Aorta (tissue), 5 donors: Measurements from ENCODE around the gene APMAP. TPM values are rescaled to one million over a fixed set of nuclear protein-coding genes. Genes with fewer than 3 reads are reported as not detected.

ENCODE experiments used
- ATAC-seq: fragments of 200-7000 bp; cut with Tn5 transposase; one replicate; pipeline ENCODE4 v1.9.1; 2022; ENCODE audit warnings: moderate library complexity; ENCODE audit not compliant: low FRiP score
- DNase-seq, 2 donors: peaks; one replicate each; pipeline ENCODE4 v3.0.0-alpha.2; 2020
- H3K27ac ChIP-seq, 2 donors: one replicate each; pipeline ENCODE4 v1.5.1; 2013; ENCODE audit warnings: low read length in 2 of 2, mild to moderate bottlenecking in 2 of 2, moderate library complexity in 2 of 2, control low read depth in 1 of 2, inconsistent platforms in 1 of 2, low read depth in 1 of 2
- H3K27me3 ChIP-seq, 2 donors: one replicate each; pipeline ENCODE4 v1.6.1; 2013; ENCODE audit warnings: control low read depth in 1 of 2, low read length in 1 of 2, mild to moderate bottlenecking in 1 of 2, moderate library complexity in 1 of 2; ENCODE audit not compliant: insufficient read depth in 2 of 2, control insufficient read depth in 1 of 2
- H3K36me3 ChIP-seq, 2 donors: one replicate each; pipeline ENCODE4 v1.6.1; 2013; ENCODE audit warnings: control low read depth in 1 of 2, low read length in 1 of 2, mild to moderate bottlenecking in 1 of 2; ENCODE audit not compliant: insufficient read depth in 2 of 2, control insufficient read depth in 1 of 2
- H3K4me1 ChIP-seq, 2 donors: one replicate each; pipeline ENCODE4 v1.6.1; 2013; ENCODE audit warnings: low read length in 2 of 2, control low read depth in 1 of 2, mild to moderate bottlenecking in 1 of 2, moderate library complexity in 1 of 2; ENCODE audit not compliant: insufficient read depth in 2 of 2, control insufficient read depth in 1 of 2
- H3K4me3 ChIP-seq, 2 donors: one replicate each; pipeline ENCODE4 v1.5.1; 2013; ENCODE audit warnings: low read length in 2 of 2, control low read depth in 1 of 2, mild to moderate bottlenecking in 1 of 2
- H3K9me3 ChIP-seq: one replicate; pipeline ENCODE4 v1.6.1; 2013; ENCODE audit warnings: mild to moderate bottlenecking, low read length; ENCODE audit not compliant: control insufficient read depth
- WGBS, 2 donors: extraction: QIAGEN DNeasy Blood & Tissue Kit; methylation state at CpG; one replicate each; pipeline ENCODE4 v1.1.7; 2013; 5-methylcytosine and 5-hydroxymethylcytosine counted together
- intact Hi-C, 2 donors: fragments of 100-400 bp; cut with DNase I; formaldehyde crosslinking; loops; one replicate each; pipeline versions ENCODE4 v1.14.2 to v1.15.0; 2022
- polyA plus RNA-seq, 2 donors: library from polyadenylated mRNA; stranded (reverse); fragments of 200-250 nt; gene quantifications; one replicate each; pipeline ENCODE4 v1.2.3, GENCODE V29; 2013
- total RNA-seq, 2 donors: library from RNA; stranded (reverse); fragmentation: NEBNext Ultra II Directional; extraction: Animal tissue kit (Norgen Biotek cat#: 25700); gene quantifications; one replicate each; pipeline ENCODE4 v1.2.1, GENCODE V29; 2021
- donor health status: healthy with polysubstance abuse.
- donor health status: Bipolar disorder and iron deficiency.
- donor health status: DM: no; HTN: no; CAD: no.
- donor health status: DM: no; HTN: no; CAD: no.
- donor health status: DM: yes; HTN: yes; CAD: no.

Gene APMAP
- total and polyA plus RNA-seq, 4 donors, result 23.4 to 54.1 (median 40.8) TPM

DNA sequence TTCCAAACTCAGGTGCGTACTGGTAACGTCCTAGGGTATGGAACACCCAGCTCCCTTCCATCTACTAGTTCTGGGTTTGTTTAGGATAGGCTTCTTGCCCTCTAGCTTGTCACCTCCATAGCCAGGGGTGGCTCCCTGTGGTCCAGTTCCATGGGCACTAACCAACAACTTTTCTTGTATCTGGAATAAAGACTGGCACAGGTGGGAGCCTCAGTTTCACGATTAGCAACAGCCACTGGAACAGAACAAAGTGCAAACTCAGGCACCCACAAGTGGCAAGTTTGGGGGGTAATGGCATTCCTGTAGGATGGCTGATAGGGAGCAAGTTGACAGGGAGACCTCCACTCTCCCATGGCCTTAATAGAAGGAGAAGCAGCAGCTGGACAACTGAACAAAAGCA lies 5.6 kb upstream of the APMAP start:
- DNase-seq (no peak), ATAC-seq (no peak)
- Histone ChIP-seq H3K9me3 (no peaks in the 10 kb centered on the region), H3K27me3 (no peaks in the 10 kb centered on the region), H3K36me3 (no peaks in the 10 kb centered on the region), H3K4me3 (no peak overlapping the region), H3K4me1 (no peaks in the 10 kb centered on the region), H3K27ac (no peak overlapping the region)
- intact Hi-C loops, result loop anchor here (10.0 kb wide), 2 partner anchors 257 to 297 kb away; no protein-coding TSS in a partner anchor
- 75 to 80% methylated on average over 3 of the region's 3 CpGs for WGBS, 2 donors

DNA sequence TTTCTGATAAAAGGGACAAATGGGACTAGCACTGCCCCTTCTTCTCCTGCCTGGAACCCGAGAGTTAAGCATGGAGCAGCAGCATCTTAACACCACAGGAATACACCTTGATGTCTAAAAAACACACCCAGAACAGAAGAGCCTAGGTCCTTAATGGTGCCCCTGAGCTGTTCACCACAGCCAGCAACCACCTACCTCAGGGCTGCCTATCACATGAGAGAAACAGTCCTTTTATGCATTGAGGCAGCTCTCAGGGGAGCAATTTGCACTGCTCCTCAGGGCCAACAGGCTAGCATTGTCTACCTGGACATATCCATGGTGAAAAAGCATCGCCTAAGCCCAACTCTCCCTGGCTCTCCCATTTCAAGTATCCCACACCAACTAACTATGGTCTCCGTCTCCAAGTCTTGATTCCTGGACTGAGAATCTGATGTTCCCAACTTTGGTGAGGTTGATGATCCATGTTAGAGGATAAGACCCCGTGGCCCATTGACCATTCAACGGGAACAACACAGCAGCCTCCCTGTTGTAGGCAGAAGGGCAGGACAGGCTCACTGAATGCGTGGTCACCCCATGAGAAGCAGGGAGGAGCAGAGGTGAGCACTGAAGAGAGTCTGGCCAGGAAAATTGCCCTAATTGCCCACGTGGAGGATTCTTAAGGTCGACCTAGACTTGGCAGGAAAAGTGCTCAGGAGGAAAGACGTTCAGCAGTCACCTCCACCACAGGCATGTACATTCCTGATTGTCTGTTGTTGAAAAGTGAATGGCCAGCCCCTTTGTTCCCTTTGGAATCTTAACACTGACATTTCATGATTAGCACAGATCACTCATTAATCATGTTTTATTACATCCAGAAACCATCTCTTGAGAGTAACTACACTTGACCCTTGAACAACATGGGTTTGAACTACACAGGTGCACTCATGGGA lies 4.2 kb upstream of the APMAP start:
- Histone ChIP-seq H3K27me3 (no peaks in the 10 kb centered on the region), H3K4me3 (no peak overlapping the region), H3K9me3 (no peaks in the 10 kb centered on the region), H3K27ac (no peak overlapping the region), H3K36me3 (no peaks in the 10 kb centered on the region), H3K4me1 (no peaks in the 10 kb centered on the region)
- 75 to 86% methylated on average over 9 of the region's 9 CpGs for WGBS, 2 donors
- intact Hi-C loops, result loop anchor here (10.0 kb wide), 2 partner anchors 258 to 298 kb away; no protein-coding TSS in a partner anchor
- ATAC-seq, result no peak
- no peak for DNase-seq

DNA sequence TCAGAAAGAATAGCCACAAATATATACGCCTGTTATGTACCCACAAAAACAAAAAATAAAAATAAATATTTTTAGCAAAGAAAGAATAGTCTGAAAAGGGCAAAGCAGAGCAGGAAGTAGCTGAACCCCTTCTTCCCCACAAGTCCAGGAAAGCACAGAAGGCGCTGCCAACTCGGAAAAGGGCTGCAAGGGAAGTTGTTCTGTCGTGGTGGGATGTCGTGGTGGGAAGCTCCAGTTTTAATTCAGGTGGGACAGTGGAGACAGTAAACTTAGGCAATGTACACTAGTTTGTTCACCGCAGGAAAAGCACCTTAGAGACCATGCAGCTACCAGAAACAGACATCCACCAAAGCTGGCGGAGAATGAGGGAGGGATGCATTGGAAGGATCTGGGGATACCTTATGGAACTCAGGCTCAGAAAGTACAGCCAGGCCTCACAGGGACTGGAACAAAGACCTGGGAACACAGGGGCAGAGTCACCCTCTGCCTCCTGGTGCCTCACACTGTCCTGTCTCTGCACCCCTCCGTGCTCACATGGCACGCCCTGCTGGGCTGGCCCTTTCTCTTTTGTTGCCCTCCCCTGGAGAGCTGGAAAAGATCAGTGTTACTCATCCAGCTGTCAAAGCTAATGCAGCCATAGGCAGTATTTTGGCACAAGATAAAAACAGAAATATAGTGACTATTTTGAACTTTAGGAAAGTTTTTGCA lies 3.3 kb upstream of the APMAP start:
- Histone ChIP-seq H3K4me3 (no peak overlapping the region), H3K27me3 (no peaks in the 10 kb centered on the region), H3K9me3 (no peaks in the 10 kb centered on the region), H3K36me3 (no peaks in the 10 kb centered on the region), H3K27ac (no peak overlapping the region), H3K4me1 (no peaks in the 10 kb centered on the region)
- no peak for DNase-seq
- intact Hi-C loops, result loop anchor here (1.0 to 10.0 kb wide), 6 partner anchors 69 to 403 kb away; no protein-coding TSS in a partner anchor
- ATAC-seq, result no peak
- WGBS, 2 donors, result 89 to 92% methylated on average over 9 of the region's 9 CpGs

DNA sequence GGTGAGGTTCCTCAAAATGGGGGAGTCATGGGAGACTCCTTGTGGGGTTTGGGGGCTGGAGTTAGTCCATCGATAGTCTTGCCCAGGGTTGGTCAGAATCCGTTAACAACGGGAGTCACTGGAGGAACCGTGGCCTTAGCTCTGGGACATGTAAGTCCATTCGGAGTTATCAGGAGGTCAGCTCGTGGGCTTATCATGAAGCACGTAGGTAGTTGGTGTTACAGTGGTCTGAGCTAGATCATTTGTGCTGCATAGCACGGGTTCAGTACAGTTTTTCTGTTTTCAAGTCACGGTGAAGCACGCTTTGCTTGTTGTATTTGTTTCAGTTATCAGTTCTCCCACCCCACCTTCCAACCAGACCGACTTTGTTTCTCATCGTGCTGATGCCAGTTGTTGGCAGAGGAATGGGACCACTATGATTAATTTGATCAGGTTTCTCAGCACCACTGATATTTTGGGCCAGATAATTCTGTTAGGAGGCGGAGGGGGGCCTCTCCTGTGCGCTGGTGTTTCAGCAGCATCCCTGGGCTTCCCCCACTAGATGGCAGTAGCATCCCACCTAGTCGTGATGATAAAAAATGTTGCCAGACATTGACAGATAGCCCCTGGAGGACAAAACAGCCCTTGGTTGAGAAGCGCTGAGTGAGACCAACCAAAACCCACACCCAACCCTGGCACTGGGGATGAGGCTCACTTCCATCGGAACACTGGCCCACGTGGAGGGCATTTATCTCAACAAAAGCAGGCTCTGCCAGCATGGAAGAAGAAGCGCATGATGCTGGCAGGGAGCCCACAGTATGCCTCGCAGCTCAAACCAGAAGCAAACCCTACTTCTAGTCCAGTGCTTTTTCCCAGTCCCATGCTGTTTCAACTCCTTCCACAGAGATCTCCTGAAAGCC lies 2.2 kb upstream of the APMAP start:
- H3K4me3 ChIP-seq, result no peak overlapping the region
- 34% methylated on average over 20 of the region's 20 CpGs for WGBS, 2 donors
- ATAC-seq, result peak; percentile 84
- no peaks in the 10 kb centered on the region for H3K27me3 ChIP-seq
- DNase-seq, result peak; percentile 84 to 88
- H3K36me3 ChIP-seq, result no peaks in the 10 kb centered on the region
- intact Hi-C loops, result loop anchor here (1.0 to 10.0 kb wide), 8 partner anchors 71 to 404 kb away; partner anchors contain the start of gene ENTPD6 (in 2 of the 2)
- H3K27ac ChIP-seq, result no peak overlapping the region
- H3K9me3 ChIP-seq, result no peaks in the 10 kb centered on the region
- H3K4me1 ChIP-seq, result no peaks in the 10 kb centered on the region

DNA sequence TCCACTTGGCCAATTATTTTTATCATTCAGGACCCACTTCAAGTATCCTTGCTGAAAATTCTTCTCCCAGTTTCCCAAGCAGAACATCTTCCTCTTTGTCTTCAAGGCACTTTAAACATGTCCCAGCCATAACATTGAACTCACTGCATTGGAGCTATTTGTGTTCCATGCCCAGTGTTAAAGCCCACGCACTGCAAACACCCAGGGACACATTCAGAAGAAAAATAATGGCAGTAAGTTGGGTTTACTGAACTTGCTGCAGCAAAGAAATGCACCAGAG lies 1.6 kb upstream of the APMAP start:
- no peaks in the 10 kb centered on the region for H3K4me1 ChIP-seq
- no peaks in the 10 kb centered on the region for H3K36me3 ChIP-seq
- no peak overlapping the region for H3K4me3 ChIP-seq
- no peaks in the 10 kb centered on the region for H3K9me3 ChIP-seq
- intact Hi-C loops, result loop anchor here (1.0 to 10.0 kb wide), 7 partner anchors 71 to 405 kb away; partner anchors contain the start of gene ENTPD6 (in 2 of the 2)
- H3K27me3 ChIP-seq, result no peaks in the 10 kb centered on the region
- H3K27ac ChIP-seq, result no peak overlapping the region
- ATAC-seq (no peak), DNase-seq (no peak)
- WGBS, 2 donors, result 64 to 66% methylated on average over 1 of the region's 1 CpG

- H3K27me3 ChIP-seq, result no peaks in the 10 kb centered on the region
- intact Hi-C loops, result loop anchor here (1.0 to 10.0 kb wide), 9 partner anchors 72 to 405 kb away; partner anchors contain the start of genes ENTPD6 (in 2 of the 2) and ABHD12 (in 1 of the 2)
- DNase-seq, result no peak
- peak overlapping the region in 1 of 2 donors; percentile 90 for H3K27ac ChIP-seq
- H3K36me3 ChIP-seq, result no peaks in the 10 kb centered on the region
- WGBS, 2 donors, result 19 to 21% methylated on average over 9 of the region's 9 CpGs
- H3K9me3 ChIP-seq, result no peaks in the 10 kb centered on the region
- no peaks in the 10 kb centered on the region for H3K4me1 ChIP-seq
- peak; percentile 66 for ATAC-seq
- H3K4me3 ChIP-seq, result peak overlapping the region; percentile 48 to 78
These were observed 1.0 kb upstream of the APMAP start for GRCh38 chr20:24993337-24994185.

GRCh38 chr20:24991897-24992486 lies 559 bp downstream of the APMAP start:
- Histone ChIP-seq H3K27me3 (no peaks in the 10 kb centered on the region), H3K9me3 (no peaks in the 10 kb centered on the region), H3K4me3 (peak overlapping the region; percentile 48 to 54), H3K4me1 (no peaks in the 10 kb centered on the region), H3K27ac (peak overlapping the region in 1 of 2 donors; percentile 62), H3K36me3 (no peaks in the 10 kb centered on the region)
- ATAC-seq (peak; percentile 3), DNase-seq (no peak)
- intact Hi-C loops, result loop anchor here (2.0 to 10.0 kb wide), 6 partner anchors 205 to 405 kb away; partner anchors contain the start of genes ENTPD6 (in 2 of the 2) and ABHD12 (in 1 of the 2)
- 0% methylated on average over 34 to 36 of the region's 36 CpGs for WGBS, 2 donors
